Lung (tissue), 12 donors: ENCODE measurements around the gene LAMA1. TPM values are rescaled to one million over a fixed set of nuclear protein-coding genes. Genes with fewer than 3 reads are reported as not detected.

Experiments used
- ATAC-seq: fragments of 200-7000 bp; cut with Tn5 transposase; one replicate; pipeline ENCODE4 v1.9.1; 2020; ENCODE audit warnings: moderate number of reproducible peaks; ENCODE audit not compliant: insufficient read depth, low FRiP score
- DNase-seq, 3 donors: peaks; one replicate each; pipeline ENCODE4 v3.0.0-alpha.2; 2013 to 2017
- H3K27ac ChIP-seq, 2 donors: one replicate each; pipeline ENCODE4 v1.5.1; 2013; ENCODE audit warnings: mild to moderate bottlenecking in 2 of 2, moderate library complexity in 2 of 2, control low read depth in 1 of 2, inconsistent platforms in 1 of 2, low read depth in 1 of 2, low read length in 1 of 2
- H3K27me3 ChIP-seq, 3 donors: one replicate each; pipeline ENCODE4 v1.5.1; 2013; ENCODE audit warnings: low read length in 2 of 3; ENCODE audit not compliant: control insufficient read depth in 3 of 3, insufficient read depth in 3 of 3
- H3K36me3 ChIP-seq, 4 donors: one replicate each; pipeline ENCODE4 v1.5.1; 2013; ENCODE audit warnings: low read length in 4 of 4, mild to moderate bottlenecking in 1 of 4, moderate library complexity in 1 of 4; ENCODE audit not compliant: control insufficient read depth in 4 of 4, insufficient read depth in 4 of 4
- H3K4me1 ChIP-seq, 5 donors: one replicate each; pipeline ENCODE4 v1.5.1; 2013; ENCODE audit warnings: low read length in 5 of 5, mild to moderate bottlenecking in 2 of 5, moderate library complexity in 1 of 5; ENCODE audit not compliant: control insufficient read depth in 5 of 5, insufficient read depth in 5 of 5
- H3K4me3 ChIP-seq: one replicate; pipeline ENCODE4 v1.5.1; 2013; ENCODE audit warnings: mild to moderate bottlenecking, control low read depth, moderate library complexity
- H3K9ac ChIP-seq, 2 donors: one replicate each; pipeline ENCODE4 v1.5.1; 2013; ENCODE audit warnings: low read length in 2 of 2, control low read depth in 1 of 2; ENCODE audit not compliant: insufficient read depth in 1 of 2
- H3K9me3 ChIP-seq, 4 donors: one replicate each; pipeline ENCODE4 v1.5.1; 2013; ENCODE audit warnings: low read length in 3 of 4, mild to moderate bottlenecking in 1 of 4, moderate library complexity in 1 of 4; ENCODE audit not compliant: control insufficient read depth in 4 of 4, insufficient read depth in 3 of 4
- CTCF ChIP-seq: IDR thresholded peaks from 2 replicates; pipeline ENCODE4 v1.5.1; 2012; ENCODE audit warnings: mild to moderate bottlenecking; ENCODE audit errors: control extremely low read depth, extremely low read depth
- WGBS, 2 donors: extraction: QIAGEN DNeasy Blood & Tissue Kit; methylation state at CpG; one replicate each; pipeline ENCODE4 v1.1.7; 2013; 5-methylcytosine and 5-hydroxymethylcytosine counted together
- polyA plus RNA-seq, 2 donors: library from polyadenylated mRNA; stranded (reverse); fragments of 200-250 nt; gene quantifications; one replicate each; pipeline ENCODE4 v1.2.1, GENCODE V29; 2013
- total RNA-seq, 2 donors: library from RNA; depleted of rRNA in 1 of 2; stranded (reverse); fragments of >200 nt in 1 of 2; gene quantifications; one replicate each; pipeline ENCODE4 v1.2.1, GENCODE V29; 2014 to 2021
- donor health status: control.
- donor health status: control.
- donor health status: Bipolar disorder and iron deficiency.
- donor health status: healthy.
- donor health status: DM: yes; HTN: yes; CAD: no.

LAMA1 gene
- total and polyA plus RNA-seq, 4 donors, result 0.66 to 2.8 (median 1.7) TPM

GRCh38 chr18:6927153-6927552, 190.4 kb downstream of the LAMA1 start:
- 77% methylated on average over 2 of the region's 2 CpGs for WGBS, 2 donors
- Histone ChIP-seq H3K36me3 (no peaks in the 10 kb centered on the region), H3K4me3 (no peak overlapping the region), H3K9me3 (no peaks in the 10 kb centered on the region), H3K9ac (no peak overlapping the region), H3K4me1 (peaks cover 0 to 9% (median 1%) of the 10 kb centered on the region in 5 donors), H3K27ac (no peak overlapping the region), H3K27me3 (no peaks in the 10 kb centered on the region)
- TF ChIP-seq CTCF, result no peak
- ATAC-seq (no peak), DNase-seq (peak in 1 of 3 donors; percentile 59)

- DNase-seq (no peak), ATAC-seq (no peak)
- Histone ChIP-seq H3K9me3 (no peaks in the 10 kb centered on the region), H3K4me3 (no peak overlapping the region), H3K4me1 (peaks cover 0 to 11% (median 1%) of the 10 kb centered on the region in 5 donors), H3K36me3 (no peaks in the 10 kb centered on the region), H3K27ac (no peak overlapping the region), H3K27me3 (no peaks in the 10 kb centered on the region), H3K9ac (no peak overlapping the region)
- WGBS, 2 donors, result 86 to 93% methylated on average over 1 of the region's 1 CpG
- no peak for TF ChIP-seq CTCF
These were observed 194.4 kb downstream of the LAMA1 start for GRCh38 chr18:6923220-6923619.

- no peak overlapping the region for H3K9ac ChIP-seq
- ATAC-seq, result no peak
- H3K4me1 ChIP-seq, result peaks cover 0 to 3% (median 0%) of the 10 kb centered on the region in 5 donors
- DNase-seq, result no peak
- TF ChIP-seq CTCF, result no peak
- H3K36me3 ChIP-seq, result peaks cover 0 to 6% (median 2%) of the 10 kb centered on the region in 4 donors
- H3K4me3 ChIP-seq, result no peak overlapping the region
- H3K27me3 ChIP-seq, result no peaks in the 10 kb centered on the region
- H3K27ac ChIP-seq, result no peak overlapping the region
- no peaks in the 10 kb centered on the region for H3K9me3 ChIP-seq
These were observed 196.0 kb downstream of the LAMA1 start for GRCh38 chr18:6921571-6921970.
